Right atrium auricular region (tissue), 2 donors: Measurements from ENCODE around the gene PRKAG1. TPM values are rescaled to one million over a fixed set of nuclear protein-coding genes. Genes with fewer than 3 reads are reported as not detected.

Experiments used
- DNase-seq: peaks from one replicate; pipeline ENCODE4 v3.0.0-alpha.2; 2019; ENCODE audit warnings: low spot score
- H3K27ac ChIP-seq, 2 donors: fragments of 200-600 bp; sonication (generic); 1 replicate in 1 of 2; 2 replicates in 1 of 2; pipeline ENCODE4 v1.5.1; 2016 to 2019
- H3K27me3 ChIP-seq, 2 donors: fragments of 200-600 bp; sonication (generic); one replicate each; pipeline versions ENCODE4 v1.5.1 to v1.6.0; 2017 to 2019
- H3K36me3 ChIP-seq: fragments of 200-600 bp; sonication (generic); one replicate; pipeline ENCODE4 v1.5.1; 2016
- H3K4me1 ChIP-seq, 2 donors: fragments of 200-600 bp; sonication (generic); one replicate each; pipeline versions ENCODE4 v1.5.1 to v1.6.0; 2017 to 2019
- H3K4me3 ChIP-seq, 2 donors: fragments of 200-600 bp; sonication (generic); 1 replicate in 1 of 2; 2 replicates in 1 of 2; pipeline ENCODE4 v1.5.1; 2017 to 2019; ENCODE audit warnings: mild to moderate bottlenecking in 1 of 2, moderate library complexity in 1 of 2
- H3K9me3 ChIP-seq, 2 donors: fragments of 200-600 bp; sonication (generic); one replicate each; pipeline ENCODE4 v1.5.1; 2019
- total RNA-seq, 2 donors: library from RNA; depleted of rRNA; stranded (reverse); fragments of >200 nt; gene quantifications; one replicate each; pipeline ENCODE4 v1.1.0, GENCODE V29; 2016
- TF ChIP-seq, protein P1 (sequence below), 2 donors: fragments of 200-600 bp; sonication (generic); IDR thresholded peaks; one replicate each; pipeline ENCODE4 v1.5.1; 2019; ENCODE audit warnings: antibody characterized with exemption in 2 of 2

The PRKAG1 gene
- total RNA-seq, 2 donors from 2014 or later: 68.5 to 74.8 TPM

DNA sequence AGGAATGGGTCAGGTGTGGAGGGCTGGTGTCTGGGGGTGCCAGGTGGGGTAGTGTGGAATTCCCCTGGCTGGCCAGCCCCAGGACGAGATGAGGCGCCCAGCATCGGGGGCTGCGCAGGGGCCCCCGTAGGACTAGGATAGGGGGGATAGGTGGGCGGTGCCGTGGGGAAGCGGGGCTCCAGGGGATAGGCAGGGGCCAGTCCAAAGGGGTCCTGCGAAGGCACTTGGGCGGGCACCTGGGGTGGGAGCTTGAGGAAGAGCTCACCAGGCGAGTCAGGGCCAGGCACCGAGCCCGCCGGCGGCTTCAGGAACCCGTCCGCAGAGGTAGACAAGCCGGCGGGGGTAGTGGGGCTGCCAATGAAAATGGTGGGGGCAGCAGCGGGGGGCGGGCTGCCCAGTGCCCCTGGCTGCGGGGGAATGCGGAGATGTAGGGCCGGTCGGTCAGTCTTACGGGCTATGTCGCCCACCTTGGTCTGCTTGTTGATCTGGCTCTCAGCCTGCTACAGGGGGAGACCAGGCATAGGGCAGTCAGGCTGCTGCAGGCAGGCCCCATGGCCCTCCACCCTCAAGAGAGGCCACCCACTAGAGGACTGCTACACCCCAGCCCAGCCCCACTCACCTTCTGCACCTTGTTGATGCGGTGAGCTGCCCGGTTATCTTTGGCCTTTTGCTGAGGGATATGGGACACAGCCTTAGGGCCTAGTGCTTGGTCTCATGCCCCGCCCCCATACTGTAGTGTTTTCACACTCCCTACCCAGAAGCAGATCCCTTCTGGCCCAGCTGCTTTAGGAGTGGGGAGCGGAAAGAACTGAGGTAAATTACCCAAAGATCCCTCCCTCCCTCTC lies 22.7 kb upstream of the PRKAG1 start:
- no peak for DNase-seq
- H3K4me1 ChIP-seq: no peaks in the 10 kb centered on the region
- peaks cover 95% of the 10 kb centered on the region for H3K36me3 ChIP-seq
- no peaks in the 10 kb centered on the region for H3K9me3 ChIP-seq
- TF ChIP-seq, protein P1, sequence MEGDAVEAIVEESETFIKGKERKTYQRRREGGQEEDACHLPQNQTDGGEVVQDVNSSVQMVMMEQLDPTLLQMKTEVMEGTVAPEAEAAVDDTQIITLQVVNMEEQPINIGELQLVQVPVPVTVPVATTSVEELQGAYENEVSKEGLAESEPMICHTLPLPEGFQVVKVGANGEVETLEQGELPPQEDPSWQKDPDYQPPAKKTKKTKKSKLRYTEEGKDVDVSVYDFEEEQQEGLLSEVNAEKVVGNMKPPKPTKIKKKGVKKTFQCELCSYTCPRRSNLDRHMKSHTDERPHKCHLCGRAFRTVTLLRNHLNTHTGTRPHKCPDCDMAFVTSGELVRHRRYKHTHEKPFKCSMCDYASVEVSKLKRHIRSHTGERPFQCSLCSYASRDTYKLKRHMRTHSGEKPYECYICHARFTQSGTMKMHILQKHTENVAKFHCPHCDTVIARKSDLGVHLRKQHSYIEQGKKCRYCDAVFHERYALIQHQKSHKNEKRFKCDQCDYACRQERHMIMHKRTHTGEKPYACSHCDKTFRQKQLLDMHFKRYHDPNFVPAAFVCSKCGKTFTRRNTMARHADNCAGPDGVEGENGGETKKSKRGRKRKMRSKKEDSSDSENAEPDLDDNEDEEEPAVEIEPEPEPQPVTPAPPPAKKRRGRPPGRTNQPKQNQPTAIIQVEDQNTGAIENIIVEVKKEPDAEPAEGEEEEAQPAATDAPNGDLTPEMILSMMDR (IDR thresholded peaks at IDR 0.05): no peak
- H3K4me3 ChIP-seq: no peak overlapping the region
- no peak overlapping the region for H3K27ac ChIP-seq
- no peaks in the 10 kb centered on the region for H3K27me3 ChIP-seq

DNA sequence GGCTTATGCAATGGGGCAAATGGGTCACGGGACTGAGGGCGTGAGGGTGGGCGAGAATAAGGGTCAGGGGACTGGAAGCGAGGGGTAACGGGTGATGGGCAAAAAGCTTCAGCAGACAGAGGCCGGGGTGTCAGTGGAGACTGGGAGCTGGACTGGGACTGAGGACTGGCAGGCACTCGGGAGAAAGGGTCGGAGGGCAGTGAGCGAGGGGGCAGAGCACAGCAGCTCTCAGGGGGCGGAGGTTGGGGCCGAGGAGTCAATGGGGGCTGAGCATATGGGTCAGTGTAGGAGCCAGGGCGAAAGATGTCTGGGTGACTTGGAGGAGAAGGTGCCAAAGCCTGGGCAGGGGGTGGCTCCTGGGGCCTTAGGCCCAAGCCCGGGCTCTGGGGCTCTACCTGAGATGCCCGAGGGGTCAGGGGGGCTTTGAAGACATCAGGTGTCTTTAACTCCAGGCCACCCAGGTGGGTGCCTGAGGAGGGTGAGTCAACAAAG lies 21.8 kb upstream of the PRKAG1 start:
- DNase-seq: no peak
- Histone ChIP-seq H3K4me3 (no peak overlapping the region), H3K9me3 (no peaks in the 10 kb centered on the region), H3K4me1 (no peaks in the 10 kb centered on the region), H3K27me3 (no peaks in the 10 kb centered on the region), H3K36me3 (peaks cover 93% of the 10 kb centered on the region), H3K27ac (no peak overlapping the region)
- TF ChIP-seq, protein P1 (IDR thresholded peaks at IDR 0.05): no peak

DNA sequence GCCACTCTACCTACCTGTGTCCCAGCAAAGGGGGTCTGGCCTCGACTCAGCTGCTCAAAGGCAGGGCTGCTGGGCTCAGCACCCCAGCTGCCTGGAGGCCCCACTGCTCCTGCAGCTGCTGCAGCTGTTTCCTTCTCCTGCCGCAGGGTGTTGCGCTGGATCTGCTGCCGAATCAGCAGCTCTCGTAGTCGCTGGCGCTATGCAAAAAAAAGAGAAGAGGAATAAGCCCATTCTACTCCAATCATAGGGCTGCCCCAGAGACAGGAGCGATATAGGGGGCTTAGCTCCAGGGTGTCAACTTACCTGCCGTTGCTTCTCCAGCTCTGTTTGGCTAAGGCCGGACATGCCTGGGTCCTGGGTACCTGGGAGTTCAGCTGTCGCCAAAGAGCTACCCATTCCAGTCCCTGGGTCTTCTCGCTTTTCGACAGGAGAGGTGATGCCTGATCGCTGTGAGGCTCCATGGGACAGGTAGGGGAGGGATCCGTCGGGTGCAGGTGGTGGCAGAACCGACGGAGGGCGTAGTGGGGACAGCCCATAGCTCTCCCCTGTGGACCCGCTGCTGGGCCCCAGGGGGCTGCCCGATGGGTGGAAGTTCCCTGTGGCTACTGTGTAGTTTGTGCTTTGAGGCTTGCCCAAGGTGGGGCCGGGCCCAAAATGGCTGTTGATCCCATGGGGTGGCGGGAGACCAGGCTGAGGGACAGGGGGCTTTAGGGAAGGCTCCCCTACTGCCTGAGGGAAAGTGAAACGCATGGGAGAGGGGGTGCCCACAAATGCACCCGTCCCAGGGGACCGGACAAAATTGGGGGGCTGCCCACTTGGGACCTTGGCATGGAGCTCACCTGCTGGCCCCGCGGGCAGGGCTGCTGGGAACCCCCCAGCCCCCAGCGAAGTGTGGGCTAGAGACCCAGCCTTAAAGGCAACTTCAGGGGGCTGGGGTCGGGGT lies 21.1 kb upstream of the PRKAG1 start:
- TF ChIP-seq, protein P1 (IDR thresholded peaks at IDR 0.05): no peak
- peaks cover 93% of the 10 kb centered on the region for H3K36me3 ChIP-seq

GRCh38 chr12:49038291-49038955 lies 19.8 kb upstream of the PRKAG1 start:
- Histone ChIP-seq H3K4me1 (no peaks in the 10 kb centered on the region), H3K27me3 (no peaks in the 10 kb centered on the region), H3K36me3 (peaks cover 93% of the 10 kb centered on the region), H3K9me3 (no peaks in the 10 kb centered on the region), H3K4me3 (no peak overlapping the region), H3K27ac (no peak overlapping the region)
- TF ChIP-seq, protein P1 (IDR thresholded peaks at IDR 0.05): no peak
- DNase-seq: no peak

More for the DNA sequence above, 21.1 kb upstream of the PRKAG1 start:
- no peak for DNase-seq
- Histone ChIP-seq H3K27me3 (no peaks in the 10 kb centered on the region), H3K4me3 (no peak overlapping the region), H3K4me1 (no peaks in the 10 kb centered on the region), H3K27ac (no peak overlapping the region), H3K9me3 (no peaks in the 10 kb centered on the region)

DNA sequence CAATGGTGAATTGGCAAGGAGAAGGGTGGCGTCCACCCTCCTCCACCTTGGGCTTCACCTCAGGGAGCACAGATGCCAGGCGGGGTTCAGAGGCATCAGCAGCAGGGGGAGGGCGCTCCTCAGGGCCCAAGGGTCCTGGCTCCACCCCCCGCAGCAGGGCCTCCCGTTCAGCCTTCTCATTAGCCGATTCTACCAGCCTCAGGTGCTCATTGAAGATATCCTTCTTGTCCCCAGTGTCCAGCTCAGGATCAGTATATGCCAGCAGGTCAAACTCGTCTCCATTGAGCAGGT lies 19.3 kb upstream of the PRKAG1 start:
- Histone ChIP-seq H3K4me3 (no peak overlapping the region), H3K36me3 (peaks cover 93% of the 10 kb centered on the region), H3K4me1 (no peaks in the 10 kb centered on the region), H3K27me3 (no peaks in the 10 kb centered on the region), H3K27ac (no peak overlapping the region), H3K9me3 (no peaks in the 10 kb centered on the region)
- TF ChIP-seq, protein P1 (IDR thresholded peaks at IDR 0.05): no peak
- no peak for DNase-seq
